ENCODE results near the gene KCTD6. TPM values are rescaled to one million over a fixed set of nuclear protein-coding genes. Genes with fewer than 3 reads are reported as not detected.

Gene KCTD6
- total RNA-seq, 1 experiment from 2014 or later = 15.5 TPM

DNA sequence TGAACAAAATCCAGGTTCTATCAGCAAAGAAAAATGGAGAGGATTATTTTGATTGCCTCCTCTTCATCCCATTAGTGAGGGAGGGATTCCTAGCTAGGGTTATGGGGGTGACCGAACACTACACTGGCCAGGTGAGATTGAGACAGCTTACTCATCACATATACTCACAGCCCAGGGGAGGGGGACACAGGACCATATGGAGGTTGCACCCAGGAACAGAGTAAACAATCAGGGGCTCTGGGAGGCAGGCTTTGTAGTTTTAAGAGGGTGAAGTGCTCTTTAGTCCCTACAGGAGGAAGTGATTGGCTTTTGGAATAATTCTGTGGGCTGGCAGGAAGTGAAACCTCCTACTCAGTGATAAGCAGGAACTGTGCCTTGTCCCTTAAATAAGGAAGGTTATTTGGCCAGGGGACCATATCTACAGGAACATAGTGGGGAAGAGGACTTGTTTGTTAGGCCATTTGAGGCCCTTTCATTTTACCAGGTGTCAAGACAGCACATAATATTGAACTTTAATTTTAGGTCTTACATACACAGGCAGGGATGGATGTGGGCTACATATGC is 17.5 kb upstream of the KCTD6 start:
- TF ChIP-seq, protein P1, sequence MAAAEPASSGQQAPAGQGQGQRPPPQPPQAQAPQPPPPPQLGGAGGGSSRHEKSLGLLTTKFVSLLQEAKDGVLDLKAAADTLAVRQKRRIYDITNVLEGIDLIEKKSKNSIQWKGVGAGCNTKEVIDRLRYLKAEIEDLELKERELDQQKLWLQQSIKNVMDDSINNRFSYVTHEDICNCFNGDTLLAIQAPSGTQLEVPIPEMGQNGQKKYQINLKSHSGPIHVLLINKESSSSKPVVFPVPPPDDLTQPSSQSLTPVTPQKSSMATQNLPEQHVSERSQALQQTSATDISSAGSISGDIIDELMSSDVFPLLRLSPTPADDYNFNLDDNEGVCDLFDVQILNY (CRISPR knock-in tag; IDR thresholded peaks at IDR 0.05) = no peak
- no peak for TF ChIP-seq CBFB (CRISPR knock-in tag; IDR thresholded peaks at IDR 0.05; ENCODE audit: low read depth)
- no peak for TF ChIP-seq GABPB1 (CRISPR knock-in tag; IDR thresholded peaks at IDR 0.05)
- no peak for TF ChIP-seq ZNF416 (CRISPR knock-in tag; IDR thresholded peaks at IDR 0.05)
- no peak for TF ChIP-seq NR3C1 (CRISPR knock-in tag; conservative IDR thresholded peaks at IDR 0.05; ENCODE audit: low read depth)
- no peak for TF ChIP-seq EMX1 (CRISPR knock-in tag; IDR thresholded peaks at IDR 0.05)
- no peak for TF ChIP-seq ZNF263 (CRISPR knock-in tag; IDR thresholded peaks at IDR 0.05; ENCODE audit: low read depth)
- no peak for TF ChIP-seq GTF2I (CRISPR knock-in tag; conservative IDR thresholded peaks at IDR 0.05)
- TF ChIP-seq, protein P2, sequence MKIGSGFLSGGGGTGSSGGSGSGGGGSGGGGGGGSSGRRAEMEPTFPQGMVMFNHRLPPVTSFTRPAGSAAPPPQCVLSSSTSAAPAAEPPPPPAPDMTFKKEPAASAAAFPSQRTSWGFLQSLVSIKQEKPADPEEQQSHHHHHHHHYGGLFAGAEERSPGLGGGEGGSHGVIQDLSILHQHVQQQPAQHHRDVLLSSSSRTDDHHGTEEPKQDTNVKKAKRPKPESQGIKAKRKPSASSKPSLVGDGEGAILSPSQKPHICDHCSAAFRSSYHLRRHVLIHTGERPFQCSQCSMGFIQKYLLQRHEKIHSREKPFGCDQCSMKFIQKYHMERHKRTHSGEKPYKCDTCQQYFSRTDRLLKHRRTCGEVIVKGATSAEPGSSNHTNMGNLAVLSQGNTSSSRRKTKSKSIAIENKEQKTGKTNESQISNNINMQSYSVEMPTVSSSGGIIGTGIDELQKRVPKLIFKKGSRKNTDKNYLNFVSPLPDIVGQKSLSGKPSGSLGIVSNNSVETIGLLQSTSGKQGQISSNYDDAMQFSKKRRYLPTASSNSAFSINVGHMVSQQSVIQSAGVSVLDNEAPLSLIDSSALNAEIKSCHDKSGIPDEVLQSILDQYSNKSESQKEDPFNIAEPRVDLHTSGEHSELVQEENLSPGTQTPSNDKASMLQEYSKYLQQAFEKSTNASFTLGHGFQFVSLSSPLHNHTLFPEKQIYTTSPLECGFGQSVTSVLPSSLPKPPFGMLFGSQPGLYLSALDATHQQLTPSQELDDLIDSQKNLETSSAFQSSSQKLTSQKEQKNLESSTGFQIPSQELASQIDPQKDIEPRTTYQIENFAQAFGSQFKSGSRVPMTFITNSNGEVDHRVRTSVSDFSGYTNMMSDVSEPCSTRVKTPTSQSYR (CRISPR knock-in tag; IDR thresholded peaks at IDR 0.05) = no peak
- TF ChIP-seq, protein P3, sequence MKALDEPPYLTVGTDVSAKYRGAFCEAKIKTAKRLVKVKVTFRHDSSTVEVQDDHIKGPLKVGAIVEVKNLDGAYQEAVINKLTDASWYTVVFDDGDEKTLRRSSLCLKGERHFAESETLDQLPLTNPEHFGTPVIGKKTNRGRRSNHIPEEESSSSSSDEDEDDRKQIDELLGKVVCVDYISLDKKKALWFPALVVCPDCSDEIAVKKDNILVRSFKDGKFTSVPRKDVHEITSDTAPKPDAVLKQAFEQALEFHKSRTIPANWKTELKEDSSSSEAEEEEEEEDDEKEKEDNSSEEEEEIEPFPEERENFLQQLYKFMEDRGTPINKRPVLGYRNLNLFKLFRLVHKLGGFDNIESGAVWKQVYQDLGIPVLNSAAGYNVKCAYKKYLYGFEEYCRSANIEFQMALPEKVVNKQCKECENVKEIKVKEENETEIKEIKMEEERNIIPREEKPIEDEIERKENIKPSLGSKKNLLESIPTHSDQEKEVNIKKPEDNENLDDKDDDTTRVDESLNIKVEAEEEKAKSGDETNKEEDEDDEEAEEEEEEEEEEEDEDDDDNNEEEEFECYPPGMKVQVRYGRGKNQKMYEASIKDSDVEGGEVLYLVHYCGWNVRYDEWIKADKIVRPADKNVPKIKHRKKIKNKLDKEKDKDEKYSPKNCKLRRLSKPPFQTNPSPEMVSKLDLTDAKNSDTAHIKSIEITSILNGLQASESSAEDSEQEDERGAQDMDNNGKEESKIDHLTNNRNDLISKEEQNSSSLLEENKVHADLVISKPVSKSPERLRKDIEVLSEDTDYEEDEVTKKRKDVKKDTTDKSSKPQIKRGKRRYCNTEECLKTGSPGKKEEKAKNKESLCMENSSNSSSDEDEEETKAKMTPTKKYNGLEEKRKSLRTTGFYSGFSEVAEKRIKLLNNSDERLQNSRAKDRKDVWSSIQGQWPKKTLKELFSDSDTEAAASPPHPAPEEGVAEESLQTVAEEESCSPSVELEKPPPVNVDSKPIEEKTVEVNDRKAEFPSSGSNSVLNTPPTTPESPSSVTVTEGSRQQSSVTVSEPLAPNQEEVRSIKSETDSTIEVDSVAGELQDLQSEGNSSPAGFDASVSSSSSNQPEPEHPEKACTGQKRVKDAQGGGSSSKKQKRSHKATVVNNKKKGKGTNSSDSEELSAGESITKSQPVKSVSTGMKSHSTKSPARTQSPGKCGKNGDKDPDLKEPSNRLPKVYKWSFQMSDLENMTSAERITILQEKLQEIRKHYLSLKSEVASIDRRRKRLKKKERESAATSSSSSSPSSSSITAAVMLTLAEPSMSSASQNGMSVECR (CRISPR knock-in tag; IDR thresholded peaks at IDR 0.05; ENCODE audit: borderline replicate concordance) = no peak
- TF ChIP-seq, protein P4, sequence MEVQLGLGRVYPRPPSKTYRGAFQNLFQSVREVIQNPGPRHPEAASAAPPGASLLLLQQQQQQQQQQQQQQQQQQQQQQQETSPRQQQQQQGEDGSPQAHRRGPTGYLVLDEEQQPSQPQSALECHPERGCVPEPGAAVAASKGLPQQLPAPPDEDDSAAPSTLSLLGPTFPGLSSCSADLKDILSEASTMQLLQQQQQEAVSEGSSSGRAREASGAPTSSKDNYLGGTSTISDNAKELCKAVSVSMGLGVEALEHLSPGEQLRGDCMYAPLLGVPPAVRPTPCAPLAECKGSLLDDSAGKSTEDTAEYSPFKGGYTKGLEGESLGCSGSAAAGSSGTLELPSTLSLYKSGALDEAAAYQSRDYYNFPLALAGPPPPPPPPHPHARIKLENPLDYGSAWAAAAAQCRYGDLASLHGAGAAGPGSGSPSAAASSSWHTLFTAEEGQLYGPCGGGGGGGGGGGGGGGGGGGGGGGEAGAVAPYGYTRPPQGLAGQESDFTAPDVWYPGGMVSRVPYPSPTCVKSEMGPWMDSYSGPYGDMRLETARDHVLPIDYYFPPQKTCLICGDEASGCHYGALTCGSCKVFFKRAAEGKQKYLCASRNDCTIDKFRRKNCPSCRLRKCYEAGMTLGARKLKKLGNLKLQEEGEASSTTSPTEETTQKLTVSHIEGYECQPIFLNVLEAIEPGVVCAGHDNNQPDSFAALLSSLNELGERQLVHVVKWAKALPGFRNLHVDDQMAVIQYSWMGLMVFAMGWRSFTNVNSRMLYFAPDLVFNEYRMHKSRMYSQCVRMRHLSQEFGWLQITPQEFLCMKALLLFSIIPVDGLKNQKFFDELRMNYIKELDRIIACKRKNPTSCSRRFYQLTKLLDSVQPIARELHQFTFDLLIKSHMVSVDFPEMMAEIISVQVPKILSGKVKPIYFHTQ (CRISPR knock-in tag; IDR thresholded peaks at IDR 0.05) = no peak
- TF ChIP-seq, protein P5, sequence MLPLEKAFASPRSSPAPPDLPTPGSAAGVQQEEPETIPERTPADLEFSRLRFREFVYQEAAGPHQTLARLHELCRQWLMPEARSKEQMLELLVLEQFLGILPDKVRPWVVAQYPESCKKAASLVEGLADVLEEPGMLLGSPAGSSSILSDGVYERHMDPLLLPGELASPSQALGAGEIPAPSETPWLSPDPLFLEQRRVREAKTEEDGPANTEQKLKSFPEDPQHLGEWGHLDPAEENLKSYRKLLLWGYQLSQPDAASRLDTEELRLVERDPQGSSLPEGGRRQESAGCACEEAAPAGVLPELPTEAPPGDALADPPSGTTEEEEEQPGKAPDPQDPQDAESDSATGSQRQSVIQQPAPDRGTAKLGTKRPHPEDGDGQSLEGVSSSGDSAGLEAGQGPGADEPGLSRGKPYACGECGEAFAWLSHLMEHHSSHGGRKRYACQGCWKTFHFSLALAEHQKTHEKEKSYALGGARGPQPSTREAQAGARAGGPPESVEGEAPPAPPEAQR (CRISPR knock-in tag; IDR thresholded peaks at IDR 0.05) = no peak
- TF ChIP-seq, protein P6, sequence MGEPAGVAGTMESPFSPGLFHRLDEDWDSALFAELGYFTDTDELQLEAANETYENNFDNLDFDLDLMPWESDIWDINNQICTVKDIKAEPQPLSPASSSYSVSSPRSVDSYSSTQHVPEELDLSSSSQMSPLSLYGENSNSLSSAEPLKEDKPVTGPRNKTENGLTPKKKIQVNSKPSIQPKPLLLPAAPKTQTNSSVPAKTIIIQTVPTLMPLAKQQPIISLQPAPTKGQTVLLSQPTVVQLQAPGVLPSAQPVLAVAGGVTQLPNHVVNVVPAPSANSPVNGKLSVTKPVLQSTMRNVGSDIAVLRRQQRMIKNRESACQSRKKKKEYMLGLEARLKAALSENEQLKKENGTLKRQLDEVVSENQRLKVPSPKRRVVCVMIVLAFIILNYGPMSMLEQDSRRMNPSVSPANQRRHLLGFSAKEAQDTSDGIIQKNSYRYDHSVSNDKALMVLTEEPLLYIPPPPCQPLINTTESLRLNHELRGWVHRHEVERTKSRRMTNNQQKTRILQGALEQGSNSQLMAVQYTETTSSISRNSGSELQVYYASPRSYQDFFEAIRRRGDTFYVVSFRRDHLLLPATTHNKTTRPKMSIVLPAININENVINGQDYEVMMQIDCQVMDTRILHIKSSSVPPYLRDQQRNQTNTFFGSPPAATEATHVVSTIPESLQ (CRISPR knock-in tag; IDR thresholded peaks at IDR 0.05) = no peak
- no peak for TF ChIP-seq TCF7 (CRISPR knock-in tag; IDR thresholded peaks at IDR 0.05; ENCODE audit: low read depth)
- TF ChIP-seq, protein P7, sequence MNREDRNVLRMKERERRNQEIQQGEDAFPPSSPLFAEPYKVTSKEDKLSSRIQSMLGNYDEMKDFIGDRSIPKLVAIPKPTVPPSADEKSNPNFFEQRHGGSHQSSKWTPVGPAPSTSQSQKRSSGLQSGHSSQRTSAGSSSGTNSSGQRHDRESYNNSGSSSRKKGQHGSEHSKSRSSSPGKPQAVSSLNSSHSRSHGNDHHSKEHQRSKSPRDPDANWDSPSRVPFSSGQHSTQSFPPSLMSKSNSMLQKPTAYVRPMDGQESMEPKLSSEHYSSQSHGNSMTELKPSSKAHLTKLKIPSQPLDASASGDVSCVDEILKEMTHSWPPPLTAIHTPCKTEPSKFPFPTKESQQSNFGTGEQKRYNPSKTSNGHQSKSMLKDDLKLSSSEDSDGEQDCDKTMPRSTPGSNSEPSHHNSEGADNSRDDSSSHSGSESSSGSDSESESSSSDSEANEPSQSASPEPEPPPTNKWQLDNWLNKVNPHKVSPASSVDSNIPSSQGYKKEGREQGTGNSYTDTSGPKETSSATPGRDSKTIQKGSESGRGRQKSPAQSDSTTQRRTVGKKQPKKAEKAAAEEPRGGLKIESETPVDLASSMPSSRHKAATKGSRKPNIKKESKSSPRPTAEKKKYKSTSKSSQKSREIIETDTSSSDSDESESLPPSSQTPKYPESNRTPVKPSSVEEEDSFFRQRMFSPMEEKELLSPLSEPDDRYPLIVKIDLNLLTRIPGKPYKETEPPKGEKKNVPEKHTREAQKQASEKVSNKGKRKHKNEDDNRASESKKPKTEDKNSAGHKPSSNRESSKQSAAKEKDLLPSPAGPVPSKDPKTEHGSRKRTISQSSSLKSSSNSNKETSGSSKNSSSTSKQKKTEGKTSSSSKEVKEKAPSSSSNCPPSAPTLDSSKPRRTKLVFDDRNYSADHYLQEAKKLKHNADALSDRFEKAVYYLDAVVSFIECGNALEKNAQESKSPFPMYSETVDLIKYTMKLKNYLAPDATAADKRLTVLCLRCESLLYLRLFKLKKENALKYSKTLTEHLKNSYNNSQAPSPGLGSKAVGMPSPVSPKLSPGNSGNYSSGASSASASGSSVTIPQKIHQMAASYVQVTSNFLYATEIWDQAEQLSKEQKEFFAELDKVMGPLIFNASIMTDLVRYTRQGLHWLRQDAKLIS (CRISPR knock-in tag; IDR thresholded peaks at IDR 0.05; ENCODE audit: borderline replicate concordance) = no peak
- TF ChIP-seq, protein P8, sequence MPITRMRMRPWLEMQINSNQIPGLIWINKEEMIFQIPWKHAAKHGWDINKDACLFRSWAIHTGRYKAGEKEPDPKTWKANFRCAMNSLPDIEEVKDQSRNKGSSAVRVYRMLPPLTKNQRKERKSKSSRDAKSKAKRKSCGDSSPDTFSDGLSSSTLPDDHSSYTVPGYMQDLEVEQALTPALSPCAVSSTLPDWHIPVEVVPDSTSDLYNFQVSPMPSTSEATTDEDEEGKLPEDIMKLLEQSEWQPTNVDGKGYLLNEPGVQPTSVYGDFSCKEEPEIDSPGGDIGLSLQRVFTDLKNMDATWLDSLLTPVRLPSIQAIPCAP (CRISPR knock-in tag; IDR thresholded peaks at IDR 0.05) = no peak
- no peak for TF ChIP-seq RORB (CRISPR knock-in tag; IDR thresholded peaks at IDR 0.05)
- TF ChIP-seq NR1H2 (CRISPR knock-in tag; IDR thresholded peaks at IDR 0.05) = no peak
- Mint-ChIP-seq H3K36me3 (no peaks in the 10 kb centered on the region), H3K27me3 (ENCODE audit: low read depth) (no peaks in the 10 kb centered on the region), H3K9me3 (no peaks in the 10 kb centered on the region; the same call in 1 of the 2 replicates), H3K4me3 (no peak overlapping the region), H3K4me1 (peaks cover 31% of the 10 kb centered on the region), H3K27ac (no peak overlapping the region)
- DNase-seq (ENCODE audit: low spot score) = no peak
- ChIA-PET POLR2A (no interaction called here), CTCF (interaction anchor here (1.0 to 2.9 kb wide), 3 partner anchors 11 to 51 kb away, joined by 4 to 17 read pairs (median 4); partner anchors contain the start of gene KCTD6)
- 0 out of 2 replicates have a peak, but pooled peaks have one; percentile 15 for ATAC-seq
